NCI-H1048 (cell line): Measurements from ENCODE around the gene DOCK10.

Experiments used
- DNase-seq: peaks from one replicate; lab custom pipeline; 2025; lab: John Stamatoyannopoulos, UW

DOCK10 gene

GRCh38 chr2:225041207-225041850 is 939 bp downstream of the DOCK10 start:
- DNase-seq = no peak

DNA sequence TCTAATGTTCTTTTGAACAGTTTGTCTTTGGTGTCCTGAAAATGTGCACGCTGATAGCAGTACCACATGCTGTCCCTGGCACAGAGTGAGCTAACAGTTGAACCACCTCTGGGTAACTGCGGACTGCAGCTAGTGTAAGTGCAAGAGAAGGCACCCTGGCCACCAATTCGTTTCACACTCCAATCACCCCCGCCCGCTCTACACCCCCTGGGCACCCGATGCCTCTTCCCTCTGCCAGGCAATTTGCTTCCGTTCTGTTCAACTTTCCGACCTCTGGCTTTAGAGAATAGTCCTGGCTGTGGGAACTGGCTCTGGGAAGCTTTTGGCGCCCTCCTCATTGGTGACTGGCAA is 1.4 kb downstream of the DOCK10 start:
- DNase-seq = no peak

DNA sequence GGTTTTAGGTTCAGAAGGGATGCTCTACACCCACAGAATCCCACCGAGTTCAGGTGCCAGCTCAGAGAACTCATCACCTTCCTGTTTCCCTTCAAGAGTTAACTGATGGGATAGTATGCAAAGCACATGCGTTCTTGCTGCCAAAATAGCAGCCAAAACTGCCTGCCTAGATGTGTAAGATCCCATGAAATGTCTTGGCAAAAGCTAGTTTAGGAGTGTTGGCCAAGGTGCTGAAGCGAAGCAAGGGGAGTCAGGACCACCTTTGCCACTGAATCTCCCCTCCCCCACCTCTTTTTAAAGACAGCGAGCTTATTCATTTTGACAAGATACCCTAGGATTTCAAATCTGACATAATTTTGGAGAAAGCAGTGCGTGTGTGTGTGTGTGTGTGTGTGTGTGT is 2.1 kb downstream of the DOCK10 start:
- DNase-seq = no peak

DNA sequence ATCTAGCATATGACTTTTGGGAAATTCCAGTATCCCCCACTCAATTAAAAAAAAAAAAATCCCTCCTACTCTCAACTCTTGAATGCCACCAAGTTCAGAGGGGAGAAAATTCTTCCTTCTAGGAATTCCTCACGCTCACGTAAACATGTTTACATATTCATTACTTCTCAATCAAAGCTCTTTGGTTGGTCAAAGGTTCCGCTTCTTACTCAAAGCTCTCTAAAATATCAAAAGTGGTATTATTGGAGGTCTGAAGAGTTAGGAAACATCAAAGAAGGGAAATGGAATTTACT is 4.1 kb downstream of the DOCK10 start:
- no peak for DNase-seq

DNA sequence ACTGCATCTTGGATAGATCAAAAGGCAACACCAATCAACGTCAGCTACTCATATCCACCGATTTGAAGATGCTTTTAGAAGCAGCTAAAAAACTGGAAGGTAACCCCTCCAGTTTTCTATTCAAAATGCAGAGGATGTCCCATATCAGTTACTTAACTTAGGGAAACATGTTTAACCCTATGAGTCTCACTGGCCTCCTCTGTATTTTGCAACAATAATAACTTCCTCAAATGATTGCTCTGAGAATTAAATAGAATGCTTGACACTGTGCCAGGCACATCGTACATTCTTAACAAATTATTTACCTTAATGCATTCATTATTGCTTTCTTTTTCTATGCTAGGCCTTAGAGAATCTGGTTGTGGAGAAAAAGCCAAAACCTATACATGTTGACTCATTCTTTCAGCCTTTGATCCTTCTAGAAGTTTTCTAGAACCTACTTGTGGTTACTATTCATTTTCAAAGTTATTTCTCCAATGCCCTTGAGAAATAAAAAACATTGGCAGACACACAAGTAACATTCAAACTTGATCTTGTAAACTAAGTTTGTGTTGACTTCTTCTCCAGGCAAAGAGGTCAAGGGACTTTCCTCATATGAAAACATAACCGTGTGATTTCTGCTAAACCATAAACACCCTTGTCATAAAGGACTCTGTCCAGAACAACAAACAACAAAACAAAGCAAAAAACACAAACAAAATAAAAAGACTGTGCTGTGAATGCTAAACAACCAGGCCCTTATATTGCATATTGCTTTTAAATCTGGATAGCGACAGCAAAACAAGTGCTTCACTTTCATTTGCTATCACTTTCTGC is 4.6 kb downstream of the DOCK10 start:
- DNase-seq = no peak

DNA sequence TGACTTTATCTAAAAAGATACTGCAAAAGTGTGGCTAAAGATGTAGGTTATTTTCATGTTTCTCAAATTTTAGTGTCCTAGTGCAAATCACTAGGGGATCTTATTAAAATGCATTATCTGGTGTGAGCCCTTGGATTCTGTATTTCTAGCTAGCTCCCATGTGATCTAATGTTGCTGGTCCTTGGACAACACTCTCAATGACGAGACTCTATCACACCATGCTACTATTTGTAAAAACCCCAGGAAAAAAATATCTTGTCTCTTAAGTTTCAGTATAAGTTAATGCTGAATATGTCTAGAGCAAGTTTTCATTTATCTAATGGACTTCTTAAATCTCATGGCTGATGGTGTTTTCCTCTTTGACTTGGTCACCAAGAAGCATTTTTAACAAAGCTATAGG is 5.8 kb downstream of the DOCK10 start:
- DNase-seq = no peak

- DNase-seq = no peak
Observed at GRCh38 chr2:225033440-225034318, 8.6 kb downstream of the DOCK10 start.

DNA sequence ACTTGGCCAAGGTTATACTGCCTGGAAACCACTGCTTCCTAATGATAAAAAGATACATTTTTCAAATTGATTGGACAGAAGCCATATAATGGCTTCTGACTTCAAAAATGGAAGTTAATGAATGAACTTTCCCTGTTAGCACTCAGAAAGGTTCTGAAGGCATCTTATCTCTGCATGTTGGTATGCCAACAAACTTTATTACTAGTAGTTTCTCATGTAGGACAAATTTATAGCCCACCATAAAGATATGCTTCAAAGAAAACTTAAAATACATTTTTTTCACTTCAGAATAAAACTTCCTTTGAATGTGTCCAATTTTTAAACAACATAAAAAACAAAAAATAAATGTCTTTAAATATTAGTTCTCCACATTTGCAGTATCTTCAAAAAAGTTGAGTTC is 10.0 kb downstream of the DOCK10 start:
- no peak for DNase-seq

DNA sequence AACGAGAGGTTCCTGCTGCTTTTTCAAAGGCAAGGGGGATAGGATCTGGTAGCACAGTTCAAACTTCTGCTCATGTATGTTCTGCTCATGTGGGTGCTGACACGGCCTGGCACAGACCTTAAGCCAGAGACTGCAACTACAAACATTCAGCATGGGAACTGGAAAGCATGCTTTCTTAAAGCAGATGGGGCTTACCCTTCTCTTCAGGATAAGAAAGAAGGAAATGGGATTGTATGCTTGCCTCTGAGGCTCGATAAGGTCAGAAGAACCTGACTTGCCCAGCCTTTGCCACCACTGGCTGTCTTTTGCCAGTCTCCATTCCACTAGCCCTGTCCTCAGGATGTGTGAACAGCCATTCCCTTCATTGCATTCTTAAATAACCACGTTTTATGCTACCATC is 10.7 kb downstream of the DOCK10 start:
- DNase-seq = no peak

DNA sequence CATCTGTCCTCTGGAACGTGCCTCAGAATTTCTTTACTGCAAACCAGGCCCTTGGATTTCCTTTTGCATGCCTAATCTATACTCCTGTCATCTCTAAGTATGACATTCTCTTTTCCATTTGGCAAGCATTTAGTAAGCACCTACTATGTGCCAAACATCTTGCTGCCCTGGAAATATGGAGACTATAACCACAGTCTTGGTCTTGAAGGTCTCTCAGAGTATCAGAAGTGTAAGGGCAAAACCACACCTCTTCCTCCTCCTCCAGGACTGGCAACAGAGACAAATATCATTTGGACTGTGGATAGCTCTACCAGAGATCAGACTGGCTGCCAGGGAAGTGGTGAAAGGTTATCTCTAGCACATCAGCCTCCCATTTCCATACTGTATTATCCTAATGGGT is 11.4 kb downstream of the DOCK10 start:
- DNase-seq = no peak

DNA sequence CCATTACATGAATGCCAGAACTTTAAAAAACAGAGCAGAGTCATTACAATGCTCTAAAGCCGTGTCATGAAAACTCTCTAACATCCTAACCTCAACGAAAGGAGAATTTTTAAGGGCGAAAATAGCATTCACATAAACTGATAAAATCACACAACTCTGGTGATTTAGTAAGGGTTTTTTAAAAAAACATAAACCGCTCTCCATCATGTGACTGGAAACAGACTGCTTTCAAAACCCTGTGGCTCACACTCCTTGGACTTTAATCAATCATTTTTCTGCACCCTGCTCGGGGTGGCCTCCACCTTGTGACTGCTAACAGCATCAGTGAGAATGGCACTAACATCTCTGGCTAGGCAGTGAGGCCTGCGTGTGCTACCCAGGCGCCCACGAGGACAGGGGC is 12.1 kb downstream of the DOCK10 start:
- DNase-seq = no peak

DNA sequence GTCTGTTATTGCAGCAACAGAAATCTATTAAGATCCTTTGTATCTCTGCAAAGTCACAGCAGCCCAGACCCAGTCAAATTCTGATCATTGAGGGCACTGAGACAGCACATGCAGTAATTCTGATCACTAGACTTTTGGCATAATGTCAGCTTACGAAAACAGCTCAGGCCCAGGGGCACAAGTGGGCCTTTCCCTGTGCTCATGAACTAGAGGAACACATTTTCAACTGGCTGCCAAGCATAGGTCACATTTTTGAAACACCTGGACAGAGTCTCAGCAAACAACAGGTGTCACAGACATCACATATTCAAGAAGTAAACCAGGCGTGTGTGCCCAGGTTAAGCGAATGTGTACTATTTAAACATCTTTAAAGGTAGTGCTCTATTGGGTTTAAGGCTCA is 13.7 kb downstream of the DOCK10 start:
- DNase-seq = no peak

DNA sequence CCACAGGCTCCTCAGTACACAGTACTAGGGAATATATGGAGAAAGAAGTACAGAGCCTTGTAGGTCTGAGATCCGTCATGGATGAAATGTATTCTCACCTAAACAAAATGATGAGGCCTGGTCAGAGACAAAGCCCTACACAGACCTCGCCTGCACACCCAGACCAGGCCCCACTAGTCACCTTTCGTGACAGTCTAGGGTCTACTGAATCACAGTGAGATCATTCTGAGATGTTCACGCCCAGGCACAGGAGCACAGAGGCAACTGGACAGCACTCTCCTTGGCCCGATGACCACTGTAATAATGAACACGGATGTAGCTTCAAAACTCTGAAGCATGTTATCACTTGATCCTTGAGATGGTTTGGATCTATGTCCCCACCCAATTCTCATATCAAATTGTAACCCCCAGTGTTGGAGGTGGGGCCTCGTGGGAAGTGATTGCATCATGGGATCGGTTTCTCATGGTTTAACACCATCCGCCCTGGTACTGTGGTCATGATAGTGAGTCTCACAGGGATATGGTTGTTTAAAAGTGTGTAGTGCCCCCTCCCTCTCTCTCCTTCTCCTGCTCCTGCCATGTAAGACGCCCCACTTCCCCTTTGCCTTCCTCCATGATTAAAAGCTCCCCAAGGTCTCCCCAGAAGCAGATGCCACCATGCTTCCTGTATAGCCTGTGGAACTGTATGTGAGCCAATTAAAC is 15.1 kb downstream of the DOCK10 start:
- DNase-seq = no peak

GRCh38 chr2:225025917-225026571 is 16.2 kb downstream of the DOCK10 start:
- no peak for DNase-seq

DNA sequence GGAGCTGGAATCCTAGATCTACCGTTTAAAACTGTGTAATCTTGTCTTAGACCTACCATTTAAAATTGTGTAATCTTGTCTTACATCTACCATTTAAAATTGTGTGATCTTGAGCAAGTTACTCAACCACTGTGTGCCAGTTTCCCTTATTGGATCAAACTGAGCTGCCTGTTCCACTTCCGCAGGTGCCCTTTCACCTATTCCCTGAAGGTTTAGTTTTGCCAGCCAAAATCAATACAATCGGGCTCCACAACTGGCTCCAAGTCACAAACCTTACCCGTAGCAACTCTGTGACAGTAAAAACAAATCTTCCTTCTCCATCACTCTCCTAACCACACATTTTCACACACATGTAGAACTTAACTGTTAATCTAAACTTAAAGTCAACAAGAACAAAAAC is 20.1 kb downstream of the DOCK10 start:
- DNase-seq = no peak

- DNase-seq = no peak
Observed at GRCh38 chr2:225020168-225020849, 22.0 kb downstream of the DOCK10 start.

DNA sequence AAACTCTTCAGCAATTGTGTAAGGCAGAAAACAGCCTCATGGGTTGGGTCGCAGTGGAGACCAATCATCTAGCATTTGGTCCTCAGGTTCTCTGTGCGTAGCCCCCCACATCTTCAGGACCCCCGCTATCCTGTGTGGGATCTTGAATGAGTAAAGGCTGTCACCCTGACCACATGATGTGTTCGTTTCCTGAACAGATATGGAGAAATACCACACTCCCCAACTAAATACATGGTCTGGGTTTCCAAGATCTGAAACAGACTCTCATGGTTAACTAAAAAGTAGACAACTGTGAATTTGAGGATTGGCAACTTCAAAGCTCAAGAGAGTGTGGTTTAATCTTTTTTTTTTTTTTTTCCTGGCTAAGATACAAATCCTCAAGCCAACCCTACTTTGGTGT is 23.2 kb downstream of the DOCK10 start:
- no peak for DNase-seq

GRCh38 chr2:225017713-225018112 is 24.6 kb downstream of the DOCK10 start:
- no peak for DNase-seq

- DNase-seq = no peak
Observed at GRCh38 chr2:225017098-225017685, 25.1 kb downstream of the DOCK10 start.

DNA sequence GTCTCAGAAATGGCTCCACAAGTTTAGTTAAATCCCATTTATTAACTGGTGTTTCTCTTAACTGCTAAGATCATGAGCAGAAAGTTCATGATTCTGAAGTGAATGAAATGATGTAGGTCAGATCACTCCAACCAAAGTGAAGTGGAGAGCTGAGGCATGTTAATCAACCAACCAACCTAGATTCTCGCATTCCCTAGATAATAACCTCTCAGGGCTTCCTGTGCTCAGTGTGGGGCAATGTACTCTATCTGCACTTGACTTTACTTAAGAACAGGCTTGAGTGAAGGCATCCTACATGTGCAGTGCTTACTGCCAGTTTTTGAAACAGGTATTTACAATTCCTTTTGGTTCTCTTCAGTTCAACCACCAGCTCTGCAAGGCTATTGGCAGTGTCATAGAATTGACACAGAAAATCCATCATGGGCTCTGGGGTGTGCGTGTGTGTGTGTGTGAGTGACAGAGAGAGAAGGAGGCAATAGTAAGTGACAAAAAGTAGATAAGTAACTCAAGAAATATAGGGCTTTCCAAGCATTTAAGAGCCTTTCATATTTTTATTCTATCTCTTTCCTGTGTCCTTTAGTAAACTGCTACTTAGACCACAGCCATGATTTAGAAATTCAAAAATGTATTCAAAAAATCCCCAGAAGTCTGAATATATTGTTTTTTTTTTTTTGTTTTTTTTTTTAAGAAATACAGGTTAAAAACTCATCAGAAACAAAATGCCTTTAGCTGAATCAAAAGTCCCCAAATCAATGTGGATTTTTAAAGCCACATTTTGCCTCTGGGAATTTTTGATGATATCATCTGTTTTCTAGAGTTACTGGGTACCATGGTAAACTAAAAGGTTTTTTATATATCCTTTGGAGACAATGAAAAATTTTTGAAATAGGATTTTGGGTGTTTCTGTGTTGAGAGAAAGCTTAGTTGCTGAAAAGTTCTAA is 28.6 kb downstream of the DOCK10 start:
- DNase-seq = no peak
